Lung (tissue), 12 donors: ENCODE measurements around the gene IGSF21. TPM values are rescaled to one million over a fixed set of nuclear protein-coding genes. Genes with fewer than 3 reads are reported as not detected.

Source experiments
- ATAC-seq: fragments of 200-7000 bp; cut with Tn5 transposase; one replicate; pipeline ENCODE4 v1.9.1; 2020; ENCODE audit warnings: moderate number of reproducible peaks; ENCODE audit not compliant: insufficient read depth, low FRiP score
- DNase-seq, 3 donors: peaks; one replicate each; pipeline ENCODE4 v3.0.0-alpha.2; 2013 to 2017
- H3K27ac ChIP-seq, 2 donors: one replicate each; pipeline ENCODE4 v1.5.1; 2013; ENCODE audit warnings: mild to moderate bottlenecking in 2 of 2, moderate library complexity in 2 of 2, control low read depth in 1 of 2, inconsistent platforms in 1 of 2, low read depth in 1 of 2, low read length in 1 of 2
- H3K27me3 ChIP-seq, 3 donors: one replicate each; pipeline ENCODE4 v1.5.1; 2013; ENCODE audit warnings: low read length in 2 of 3; ENCODE audit not compliant: control insufficient read depth in 3 of 3, insufficient read depth in 3 of 3
- H3K36me3 ChIP-seq, 4 donors: one replicate each; pipeline ENCODE4 v1.5.1; 2013; ENCODE audit warnings: low read length in 4 of 4, mild to moderate bottlenecking in 1 of 4, moderate library complexity in 1 of 4; ENCODE audit not compliant: control insufficient read depth in 4 of 4, insufficient read depth in 4 of 4
- H3K4me1 ChIP-seq, 5 donors: one replicate each; pipeline ENCODE4 v1.5.1; 2013; ENCODE audit warnings: low read length in 5 of 5, mild to moderate bottlenecking in 2 of 5, moderate library complexity in 1 of 5; ENCODE audit not compliant: control insufficient read depth in 5 of 5, insufficient read depth in 5 of 5
- H3K4me3 ChIP-seq: one replicate; pipeline ENCODE4 v1.5.1; 2013; ENCODE audit warnings: mild to moderate bottlenecking, control low read depth, moderate library complexity
- H3K9ac ChIP-seq, 2 donors: one replicate each; pipeline ENCODE4 v1.5.1; 2013; ENCODE audit warnings: low read length in 2 of 2, control low read depth in 1 of 2; ENCODE audit not compliant: insufficient read depth in 1 of 2
- H3K9me3 ChIP-seq, 4 donors: one replicate each; pipeline ENCODE4 v1.5.1; 2013; ENCODE audit warnings: low read length in 3 of 4, mild to moderate bottlenecking in 1 of 4, moderate library complexity in 1 of 4; ENCODE audit not compliant: control insufficient read depth in 4 of 4, insufficient read depth in 3 of 4
- WGBS, 2 donors: extraction: QIAGEN DNeasy Blood & Tissue Kit; methylation state at CpG; one replicate each; pipeline ENCODE4 v1.1.7; 2013; 5-methylcytosine and 5-hydroxymethylcytosine counted together
- polyA plus RNA-seq, 2 donors: library from polyadenylated mRNA; stranded (reverse); fragments of 200-250 nt; gene quantifications; one replicate each; pipeline ENCODE4 v1.2.1, GENCODE V29; 2013
- total RNA-seq, 2 donors: library from RNA; depleted of rRNA in 1 of 2; stranded (reverse); fragments of >200 nt in 1 of 2; gene quantifications; one replicate each; pipeline ENCODE4 v1.2.1, GENCODE V29; 2014 to 2021
- TF ChIP-seq, protein P1 (sequence below): IDR thresholded peaks from 2 replicates; pipeline ENCODE4 v1.5.1; 2012; ENCODE audit warnings: mild to moderate bottlenecking; ENCODE audit errors: control extremely low read depth, extremely low read depth
- donor health status: control.
- donor health status: control.
- donor health status: Bipolar disorder and iron deficiency.
- donor health status: healthy.
- donor health status: DM: yes; HTN: yes; CAD: no.

IGSF21 gene
- total and polyA plus RNA-seq, 4 donors = 0.18 to 2.6 (median 0.62) TPM

DNA sequence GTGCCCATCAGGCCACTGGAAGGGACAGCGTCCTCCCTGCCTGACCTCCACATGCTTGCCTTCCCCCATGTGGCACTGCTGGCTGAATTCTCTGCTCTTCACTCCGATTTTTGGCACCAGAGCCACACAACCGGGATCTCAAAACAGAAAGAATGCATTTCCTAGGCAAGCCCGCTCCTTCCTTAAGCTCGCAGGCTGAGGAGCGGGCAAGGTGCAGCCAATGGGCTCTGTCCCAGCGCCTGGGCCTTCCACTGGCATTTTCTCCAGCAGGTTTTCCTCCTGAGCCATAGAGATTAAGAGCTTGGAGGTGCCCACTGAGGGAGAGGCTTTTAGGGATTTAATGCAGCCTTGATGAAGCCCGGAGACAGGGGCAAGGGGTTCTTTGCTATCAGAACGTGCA is 158.0 kb downstream of the IGSF21 start:
- TF ChIP-seq, protein P1, sequence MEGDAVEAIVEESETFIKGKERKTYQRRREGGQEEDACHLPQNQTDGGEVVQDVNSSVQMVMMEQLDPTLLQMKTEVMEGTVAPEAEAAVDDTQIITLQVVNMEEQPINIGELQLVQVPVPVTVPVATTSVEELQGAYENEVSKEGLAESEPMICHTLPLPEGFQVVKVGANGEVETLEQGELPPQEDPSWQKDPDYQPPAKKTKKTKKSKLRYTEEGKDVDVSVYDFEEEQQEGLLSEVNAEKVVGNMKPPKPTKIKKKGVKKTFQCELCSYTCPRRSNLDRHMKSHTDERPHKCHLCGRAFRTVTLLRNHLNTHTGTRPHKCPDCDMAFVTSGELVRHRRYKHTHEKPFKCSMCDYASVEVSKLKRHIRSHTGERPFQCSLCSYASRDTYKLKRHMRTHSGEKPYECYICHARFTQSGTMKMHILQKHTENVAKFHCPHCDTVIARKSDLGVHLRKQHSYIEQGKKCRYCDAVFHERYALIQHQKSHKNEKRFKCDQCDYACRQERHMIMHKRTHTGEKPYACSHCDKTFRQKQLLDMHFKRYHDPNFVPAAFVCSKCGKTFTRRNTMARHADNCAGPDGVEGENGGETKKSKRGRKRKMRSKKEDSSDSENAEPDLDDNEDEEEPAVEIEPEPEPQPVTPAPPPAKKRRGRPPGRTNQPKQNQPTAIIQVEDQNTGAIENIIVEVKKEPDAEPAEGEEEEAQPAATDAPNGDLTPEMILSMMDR = no peak
- Histone ChIP-seq H3K9ac (no peak overlapping the region), H3K4me1 (no peaks in the 10 kb centered on the region), H3K27me3 (peaks cover 0 to 2% (median 0%) of the 10 kb centered on the region in 3 donors), H3K27ac (no peak overlapping the region), H3K36me3 (no peaks in the 10 kb centered on the region), H3K4me3 (no peak overlapping the region), H3K9me3 (peaks cover 0 to 11% (median 2%) of the 10 kb centered on the region in 4 donors)
- DNase-seq (no peak), ATAC-seq (no peak)
- 72 to 76% methylated on average over 9 of the region's 9 CpGs for WGBS, 2 donors

DNA sequence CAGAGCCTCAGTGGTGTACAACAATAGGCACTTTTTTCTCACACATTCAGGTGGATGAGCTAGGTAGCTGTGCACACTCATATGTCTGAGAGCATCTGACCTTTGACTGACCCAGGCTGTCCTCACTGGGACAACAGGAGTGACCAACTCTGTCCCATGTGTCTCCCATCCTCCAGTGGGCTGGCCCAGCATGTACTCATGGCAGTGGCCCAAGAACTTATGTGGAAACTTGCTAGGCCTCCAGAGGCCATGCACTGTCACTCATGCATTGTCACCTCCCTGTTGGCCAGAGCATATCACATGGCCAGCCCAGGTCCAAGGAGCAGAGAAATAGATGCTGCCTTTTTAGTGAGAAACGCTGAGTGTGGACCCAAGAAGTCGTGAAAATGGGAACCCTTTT is 158.8 kb downstream of the IGSF21 start:
- H3K4me1 ChIP-seq = no peaks in the 10 kb centered on the region
- H3K36me3 ChIP-seq = no peaks in the 10 kb centered on the region
- DNase-seq (no peak), ATAC-seq (no peak)
- no peak overlapping the region for H3K27ac ChIP-seq
- H3K9me3 ChIP-seq = peaks cover 0 to 11% (median 2%) of the 10 kb centered on the region in 4 donors
- WGBS, 2 donors = 77 to 79% methylated on average over 2 of the region's 2 CpGs
- H3K9ac ChIP-seq = no peak overlapping the region
- TF ChIP-seq, protein P1 = no peak
- H3K4me3 ChIP-seq = no peak overlapping the region
- H3K27me3 ChIP-seq = no peaks in the 10 kb centered on the region

GRCh38 chr1:18271336-18271735 is 163.7 kb downstream of the IGSF21 start:
- TF ChIP-seq, protein P1 = no peak
- no peaks in the 10 kb centered on the region for H3K27me3 ChIP-seq
- WGBS, 2 donors = 89 to 94% methylated on average over 2 of the region's 2 CpGs
- H3K9ac ChIP-seq = no peak overlapping the region
- H3K27ac ChIP-seq = no peak overlapping the region
- H3K9me3 ChIP-seq = peaks cover 0 to 13% (median 2%) of the 10 kb centered on the region in 4 donors
- no peaks in the 10 kb centered on the region for H3K36me3 ChIP-seq
- H3K4me1 ChIP-seq = no peaks in the 10 kb centered on the region
- DNase-seq (no peak), ATAC-seq (no peak)
- no peak overlapping the region for H3K4me3 ChIP-seq

DNA sequence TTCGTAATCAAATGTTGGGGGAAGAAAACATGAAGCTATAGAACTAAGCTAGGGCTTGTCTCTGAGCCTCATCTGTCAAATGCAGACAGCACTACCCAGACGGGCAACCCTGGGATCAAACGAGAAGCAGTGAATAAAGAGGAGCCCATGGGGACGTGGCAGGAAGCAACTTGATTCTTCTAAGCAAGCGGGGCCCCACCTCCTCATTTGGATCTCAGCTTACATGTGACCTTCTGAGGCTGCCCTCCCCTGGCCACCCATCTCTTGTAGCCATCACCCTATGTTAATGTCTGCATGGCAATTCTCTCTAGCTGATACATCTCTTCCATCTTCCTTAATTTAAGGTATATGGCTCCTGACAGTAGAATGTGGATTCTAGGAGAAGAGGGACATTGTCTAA is 171.3 kb downstream of the IGSF21 start:
- WGBS, 2 donors = 16 to 20% methylated on average over 5 of the region's 5 CpGs
- no peak overlapping the region for H3K27ac ChIP-seq
- H3K9me3 ChIP-seq = no peaks in the 10 kb centered on the region
- H3K36me3 ChIP-seq = no peaks in the 10 kb centered on the region
- peaks cover 0 to 12% (median 5%) of the 10 kb centered on the region in 3 donors for H3K27me3 ChIP-seq
- DNase-seq (no peak), ATAC-seq (no peak)
- TF ChIP-seq, protein P1 = no peak
- no peaks in the 10 kb centered on the region for H3K4me1 ChIP-seq
- H3K4me3 ChIP-seq = no peak overlapping the region
- no peak overlapping the region for H3K9ac ChIP-seq
